A673 (cell line): ENCODE results near the gene ACTR10. TPM values are rescaled to one million over a fixed set of nuclear protein-coding genes. Genes with fewer than 3 reads are reported as not detected.

ENCODE experiments used
- BruUV-seq: library from RNA; stranded (reverse); fragments of 400-500 nt; replicated peaks from 2 replicates; lab custom pipeline; 2021; lab: Mats Ljungman, UMichigan
- CTCF ChIA-PET: fragments of 300-600 bp; sonication (Branson Sonifier 250); formaldehyde crosslinking; loops from one replicate; lab custom pipeline; 2022; ENCODE audit warnings: antibody characterized with exemption; lab: Charles Lee
- POLR2A ChIA-PET: fragments of 300-600 bp; sonication (Branson Sonifier 250); formaldehyde crosslinking; loops from one replicate; lab custom pipeline; 2022; ENCODE audit warnings: antibody characterized with exemption; ENCODE audit not compliant: low non-redundant PET; lab: Charles Lee
- DNase-seq: peaks from one replicate; pipeline ENCODE4 v3.0.0-alpha.2; 2015; ENCODE audit warnings: low spot score
- H3K27ac ChIP-seq: fragments of 200-600 bp; sonication (generic); 2 replicates; pipeline ENCODE4 v1.5.1; 2016; ENCODE audit warnings: mixed run types, low read depth, mild to moderate bottlenecking, mixed read lengths, antibody characterized with exemption, low read length; ENCODE audit not compliant: poor library complexity, severe bottlenecking
- H3K27me3 ChIP-seq: fragments of 200-600 bp; sonication (generic); replicated peaks from 2 replicates; pipeline ENCODE4 v1.6.1; 2017; ENCODE audit warnings: mixed run types, low read depth, mild to moderate bottlenecking, mixed read lengths, antibody characterized with exemption, low read length; ENCODE audit not compliant: insufficient read depth, poor library complexity
- H3K36me3 ChIP-seq: fragments of 200-600 bp; sonication (generic); 2 replicates; pipeline ENCODE4 v1.6.1; 2016; ENCODE audit warnings: mixed run types, mild to moderate bottlenecking, mixed read lengths, antibody characterized with exemption, low read length; ENCODE audit not compliant: insufficient read depth, poor library complexity, severe bottlenecking
- H3K4me1 ChIP-seq: fragments of 200-600 bp; sonication (generic); 2 replicates; pipeline ENCODE4 v1.6.1; 2017; ENCODE audit warnings: mixed run types, mild to moderate bottlenecking, mixed read lengths, antibody characterized with exemption, low read length; ENCODE audit not compliant: insufficient read depth, poor library complexity, severe bottlenecking
- H3K4me3 ChIP-seq: fragments of 200-600 bp; sonication (generic); 2 replicates; pipeline ENCODE4 v1.5.1; 2016; ENCODE audit warnings: low read depth, mixed run types, mild to moderate bottlenecking, mixed read lengths, low read length; ENCODE audit not compliant: poor library complexity, severe bottlenecking
- H3K9me3 ChIP-seq: fragments of 200-600 bp; sonication (generic); 2 replicates; pipeline ENCODE4 v1.6.1; 2016; ENCODE audit warnings: mixed run types, low read depth, mild to moderate bottlenecking, mixed read lengths, antibody characterized with exemption, low read length; ENCODE audit not compliant: poor library complexity, severe bottlenecking
- EZH2 ChIP-seq: fragments of 200-600 bp; sonication (generic); IDR thresholded peaks from 2 replicates; pipeline ENCODE4 v1.6.1; 2017; ENCODE audit warnings: borderline replicate concordance, low read depth, mild to moderate bottlenecking, mixed read lengths, antibody characterized with exemption, low read length; ENCODE audit not compliant: poor library complexity, severe bottlenecking
- intact Hi-C: fragments of 100-400 bp; cut with micrococcal nuclease; formaldehyde crosslinking; loops from one replicate; pipeline ENCODE4 v1.10.0; 2022; ENCODE audit not compliant: unreplicated experiment
- total RNA-seq: library from RNA; stranded (reverse); gene quantifications from 2 replicates; pipeline ENCODE4 v1.2.3, GENCODE V29; 2021
- TF ChIP-seq, protein P1 (sequence below): fragments of 300-800, 200-600 bp; sonication (generic); conservative IDR thresholded peaks from 2 replicates; pipeline ENCODE4 v1.5.1; 2017; ENCODE audit warnings: low read depth, mild to moderate bottlenecking, antibody characterized with exemption, low read length, moderate library complexity, mixed read lengths

ACTR10 gene
- total RNA-seq, 1 experiment from 2014 or later, result 54.7 TPM

GRCh38 chr14:58270628-58271027 lies 70.7 kb downstream of the ACTR10 start:
- intact Hi-C loops, result no loop called here
- CTCF ChIA-PET, result no interaction called here

GRCh38 chr14:58272588-58273372 lies 72.8 kb downstream of the ACTR10 start:
- Histone ChIP-seq H3K27ac (peak overlapping the region; percentile 2), H3K4me1 (peaks cover 12% of the 10 kb centered on the region), H3K27me3 (no peaks in the 10 kb centered on the region), H3K36me3 (peaks cover 79% of the 10 kb centered on the region), H3K4me3 (no peak overlapping the region), H3K9me3 (no peaks in the 10 kb centered on the region)
- DNase-seq, result peak; percentile 30
- no peak for TF ChIP-seq EZH2
- TF ChIP-seq, protein P1, sequence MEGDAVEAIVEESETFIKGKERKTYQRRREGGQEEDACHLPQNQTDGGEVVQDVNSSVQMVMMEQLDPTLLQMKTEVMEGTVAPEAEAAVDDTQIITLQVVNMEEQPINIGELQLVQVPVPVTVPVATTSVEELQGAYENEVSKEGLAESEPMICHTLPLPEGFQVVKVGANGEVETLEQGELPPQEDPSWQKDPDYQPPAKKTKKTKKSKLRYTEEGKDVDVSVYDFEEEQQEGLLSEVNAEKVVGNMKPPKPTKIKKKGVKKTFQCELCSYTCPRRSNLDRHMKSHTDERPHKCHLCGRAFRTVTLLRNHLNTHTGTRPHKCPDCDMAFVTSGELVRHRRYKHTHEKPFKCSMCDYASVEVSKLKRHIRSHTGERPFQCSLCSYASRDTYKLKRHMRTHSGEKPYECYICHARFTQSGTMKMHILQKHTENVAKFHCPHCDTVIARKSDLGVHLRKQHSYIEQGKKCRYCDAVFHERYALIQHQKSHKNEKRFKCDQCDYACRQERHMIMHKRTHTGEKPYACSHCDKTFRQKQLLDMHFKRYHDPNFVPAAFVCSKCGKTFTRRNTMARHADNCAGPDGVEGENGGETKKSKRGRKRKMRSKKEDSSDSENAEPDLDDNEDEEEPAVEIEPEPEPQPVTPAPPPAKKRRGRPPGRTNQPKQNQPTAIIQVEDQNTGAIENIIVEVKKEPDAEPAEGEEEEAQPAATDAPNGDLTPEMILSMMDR, result 0 out of 2 replicates have a peak, but pooled peaks have one; percentile 17
- intact Hi-C loops, result no loop called here
- no TSS peak for BruUV-seq
- ChIA-PET CTCF (interaction anchor here (0.5 kb wide), 1 partner anchor 84 kb away, joined by 5 read pairs; no protein-coding TSS in a partner anchor), POLR2A (no interaction called here)

More at GRCh38 chr14:58270628-58271027, 70.7 kb downstream of the ACTR10 start:
- Histone ChIP-seq H3K9me3 (no peaks in the 10 kb centered on the region), H3K36me3 (peaks cover 98% of the 10 kb centered on the region), H3K27ac (no peak overlapping the region), H3K4me3 (no peak overlapping the region), H3K4me1 (peaks cover 4% of the 10 kb centered on the region), H3K27me3 (no peaks in the 10 kb centered on the region)
- no TSS peak for BruUV-seq
- DNase-seq, result no peak
- no peak for TF ChIP-seq EZH2
- TF ChIP-seq, protein P1, result no peak
- POLR2A ChIA-PET, result no interaction called here

DNA sequence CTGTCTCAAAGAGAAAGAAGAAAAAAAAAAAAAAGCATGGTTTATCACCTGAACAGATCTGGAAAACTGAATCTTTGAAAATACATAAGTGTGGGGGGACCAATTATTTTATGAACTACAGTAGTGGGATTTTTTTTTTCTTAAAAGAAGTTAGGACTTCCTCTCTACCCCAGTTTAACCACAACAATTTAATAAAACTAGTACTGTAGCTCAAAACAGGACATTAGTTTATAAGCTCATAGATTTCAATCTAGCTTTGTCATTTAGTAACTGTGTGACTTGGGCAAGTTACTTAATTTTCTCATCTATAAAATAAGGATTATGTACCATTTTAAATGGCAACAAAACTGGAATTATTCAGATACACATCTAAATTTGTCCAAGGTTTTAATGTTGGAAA lies 74.9 kb downstream of the ACTR10 start:
- intact Hi-C loops, result no loop called here
- H3K27ac ChIP-seq, result peak overlapping the region; percentile 5
- no TSS peak for BruUV-seq
- peaks cover 71% of the 10 kb centered on the region for H3K36me3 ChIP-seq
- no peak for DNase-seq
- H3K4me3 ChIP-seq, result no peak overlapping the region
- no peaks in the 10 kb centered on the region for H3K9me3 ChIP-seq
- peaks cover 12% of the 10 kb centered on the region for H3K4me1 ChIP-seq
- POLR2A ChIA-PET, result no interaction called here
- no peaks in the 10 kb centered on the region for H3K27me3 ChIP-seq
- no peak for TF ChIP-seq EZH2
- CTCF ChIA-PET, result no interaction called here
